ENCODE results near the gene WNK2.

Gene WNK2

DNA sequence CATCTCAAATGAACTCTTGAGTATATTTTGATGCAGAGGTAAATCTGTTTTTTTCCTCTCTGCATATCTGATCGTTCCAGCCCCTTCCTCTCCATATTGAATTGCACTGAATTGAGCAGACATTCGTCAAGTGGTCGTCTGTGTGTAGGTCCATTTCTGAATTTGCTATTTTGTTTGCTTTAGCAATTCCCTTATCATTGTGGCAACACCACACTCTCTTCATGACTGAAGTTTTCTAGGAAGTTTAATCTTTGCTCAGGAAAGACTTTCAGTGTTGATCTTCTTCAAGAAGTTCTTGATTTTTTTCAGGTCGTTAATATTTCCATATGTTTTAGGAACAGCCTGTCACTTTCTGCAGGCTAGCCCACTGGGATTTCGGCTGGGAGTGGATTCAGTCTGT is 132.0 kb downstream of the WNK2 start:
- H3K4me3 ChIP-seq (ENCODE audit: low read length), result no peak overlapping the region
- DNase-seq (ENCODE audit: low read depth), result no peak

DNA sequence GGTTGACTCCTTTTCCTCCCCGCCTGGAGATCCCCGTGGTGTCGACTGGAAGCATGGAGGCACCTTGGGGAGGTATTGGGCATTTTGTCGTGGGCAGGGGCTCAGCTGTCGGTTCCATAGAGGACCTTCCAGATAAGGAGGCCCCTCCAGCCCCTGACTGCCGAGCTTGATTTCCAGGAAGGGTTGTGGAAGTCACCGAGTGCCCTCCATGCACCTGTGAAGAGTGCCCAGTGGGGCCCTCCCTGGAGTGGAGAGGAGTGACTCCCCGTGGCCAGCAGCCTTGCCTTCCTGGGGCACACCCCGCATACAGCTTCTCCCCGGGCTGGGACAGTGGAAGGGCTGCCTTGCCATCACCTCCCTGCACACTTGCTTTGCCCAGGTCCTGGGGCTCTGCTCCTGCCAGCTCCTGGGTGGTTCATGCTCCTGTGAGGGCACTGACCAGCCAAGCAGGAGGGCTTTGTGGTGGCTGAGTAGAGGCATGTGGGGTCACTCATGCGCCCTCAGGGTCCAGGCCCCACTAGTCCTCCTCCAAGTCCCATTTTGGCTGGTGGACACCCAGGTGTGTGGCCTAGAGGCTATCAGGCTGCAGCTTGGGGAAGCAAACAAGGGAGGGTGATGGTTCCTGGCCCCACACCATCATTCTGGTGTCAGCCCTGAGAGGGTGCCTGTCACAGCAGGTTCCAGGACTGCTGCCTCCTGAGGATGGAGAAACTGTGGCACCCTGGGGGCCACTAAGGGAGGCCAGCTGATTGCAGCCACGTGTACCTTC is 133.0 kb downstream of the WNK2 start:
- no peak for DNase-seq (ENCODE audit: low read depth)
- no peak overlapping the region for H3K4me3 ChIP-seq (ENCODE audit: low read length)
- TF ChIP-seq, protein P1, sequence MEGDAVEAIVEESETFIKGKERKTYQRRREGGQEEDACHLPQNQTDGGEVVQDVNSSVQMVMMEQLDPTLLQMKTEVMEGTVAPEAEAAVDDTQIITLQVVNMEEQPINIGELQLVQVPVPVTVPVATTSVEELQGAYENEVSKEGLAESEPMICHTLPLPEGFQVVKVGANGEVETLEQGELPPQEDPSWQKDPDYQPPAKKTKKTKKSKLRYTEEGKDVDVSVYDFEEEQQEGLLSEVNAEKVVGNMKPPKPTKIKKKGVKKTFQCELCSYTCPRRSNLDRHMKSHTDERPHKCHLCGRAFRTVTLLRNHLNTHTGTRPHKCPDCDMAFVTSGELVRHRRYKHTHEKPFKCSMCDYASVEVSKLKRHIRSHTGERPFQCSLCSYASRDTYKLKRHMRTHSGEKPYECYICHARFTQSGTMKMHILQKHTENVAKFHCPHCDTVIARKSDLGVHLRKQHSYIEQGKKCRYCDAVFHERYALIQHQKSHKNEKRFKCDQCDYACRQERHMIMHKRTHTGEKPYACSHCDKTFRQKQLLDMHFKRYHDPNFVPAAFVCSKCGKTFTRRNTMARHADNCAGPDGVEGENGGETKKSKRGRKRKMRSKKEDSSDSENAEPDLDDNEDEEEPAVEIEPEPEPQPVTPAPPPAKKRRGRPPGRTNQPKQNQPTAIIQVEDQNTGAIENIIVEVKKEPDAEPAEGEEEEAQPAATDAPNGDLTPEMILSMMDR (conservative IDR thresholded peaks at IDR 0.05; ENCODE audit: low read depth, low read length), result no peak

More for the DNA sequence above, 132.0 kb downstream of the WNK2 start:
- TF ChIP-seq, protein P1 (conservative IDR thresholded peaks at IDR 0.05; ENCODE audit: low read depth, low read length), result no peak

DNA sequence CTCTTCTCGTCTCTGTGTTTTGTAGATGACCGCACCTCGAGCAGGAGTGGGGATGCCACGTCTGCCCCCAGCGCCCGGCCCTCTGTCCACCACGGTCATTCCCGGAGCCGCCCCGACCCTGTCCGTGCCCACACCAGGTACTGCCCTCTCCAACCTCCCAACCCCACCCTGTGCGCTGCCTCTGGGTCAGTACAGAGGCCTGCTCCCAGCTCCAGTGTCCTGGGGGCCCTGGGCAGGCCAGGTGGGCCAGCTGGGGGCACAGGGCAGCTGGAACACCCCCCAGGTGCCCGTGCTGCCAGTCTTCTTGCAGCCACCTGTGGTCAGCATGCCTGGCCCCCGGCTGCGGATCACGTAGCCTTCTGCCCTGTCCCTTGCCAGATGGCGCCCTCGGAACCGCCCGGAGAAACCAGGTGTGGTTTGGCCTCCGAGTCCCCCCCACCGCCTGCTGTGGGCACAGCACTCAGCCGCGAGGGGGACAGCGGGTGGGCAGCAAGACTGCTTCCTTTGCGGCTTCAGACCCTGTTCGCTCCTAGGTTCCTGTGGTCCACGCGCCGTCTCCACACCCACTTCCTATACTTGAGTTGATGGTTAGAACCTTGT is 133.7 kb downstream of the WNK2 start:
- H3K4me3 ChIP-seq (ENCODE audit: low read length), result no peak overlapping the region
- TF ChIP-seq, protein P1 (conservative IDR thresholded peaks at IDR 0.05; ENCODE audit: low read depth, low read length), result no peak
- no peak for DNase-seq (ENCODE audit: low read depth)

DNA sequence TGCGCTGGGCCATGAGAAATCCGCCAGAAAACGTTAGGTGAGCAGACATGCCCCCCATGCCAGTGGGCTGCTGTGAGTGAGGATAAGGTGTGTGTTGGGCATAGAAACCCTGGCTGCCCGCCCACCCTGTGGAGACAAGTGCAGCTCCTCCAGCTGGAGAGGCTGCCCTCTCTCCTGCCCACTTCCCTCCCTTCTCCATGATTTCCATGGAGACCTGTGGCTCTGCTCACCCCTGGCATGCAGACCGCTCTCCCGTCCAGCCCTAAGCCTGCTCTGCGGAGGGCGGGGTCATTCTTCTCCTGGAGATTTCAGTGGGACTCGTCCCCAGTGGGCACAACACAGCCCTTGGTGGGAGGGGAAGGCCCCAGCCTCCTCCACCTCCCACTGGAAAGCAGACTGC is 134.5 kb downstream of the WNK2 start:
- no peak for DNase-seq (ENCODE audit: low read depth)
- no peak overlapping the region for H3K4me3 ChIP-seq (ENCODE audit: low read length)
- TF ChIP-seq, protein P1 (conservative IDR thresholded peaks at IDR 0.05; ENCODE audit: low read depth, low read length), result no peak

DNA sequence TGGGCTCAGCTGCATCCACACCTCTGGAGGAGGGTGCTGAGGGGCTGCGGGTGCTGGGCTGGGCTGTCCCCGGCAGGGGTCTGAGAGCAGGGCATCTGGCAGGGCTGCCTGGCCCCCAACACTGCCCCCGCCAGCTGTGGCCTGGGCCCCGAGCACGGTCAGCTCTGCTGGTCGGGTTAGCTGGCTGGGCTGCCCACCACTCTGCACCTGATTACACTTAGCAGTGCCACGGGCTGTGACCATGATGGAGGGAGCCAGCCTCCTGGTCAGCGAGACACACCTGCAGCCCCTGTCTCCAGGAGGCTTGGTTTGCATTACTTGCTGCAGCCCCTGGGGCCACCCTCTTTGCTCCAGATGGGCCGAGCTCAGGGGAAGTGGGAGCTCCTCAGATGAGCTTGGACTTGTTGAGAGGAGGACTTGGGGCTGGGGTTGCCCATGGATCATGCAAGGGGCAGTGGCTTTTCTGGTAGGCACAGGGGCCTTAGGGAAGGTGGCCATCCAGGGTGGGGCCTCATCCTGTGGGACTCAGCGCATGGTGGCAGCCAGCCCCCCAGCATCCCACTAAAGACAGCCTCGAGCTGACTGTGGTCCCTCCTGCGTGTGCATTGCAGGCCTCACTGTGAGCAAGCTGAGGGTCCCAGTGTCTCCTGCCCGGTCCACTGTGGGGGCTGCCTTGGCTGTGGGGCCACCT is 135.5 kb downstream of the WNK2 start:
- TF ChIP-seq, protein P1 (conservative IDR thresholded peaks at IDR 0.05; ENCODE audit: low read depth, low read length), result no peak
- no peak overlapping the region for H3K4me3 ChIP-seq (ENCODE audit: low read length)
- DNase-seq (ENCODE audit: low read depth), result no peak

DNA sequence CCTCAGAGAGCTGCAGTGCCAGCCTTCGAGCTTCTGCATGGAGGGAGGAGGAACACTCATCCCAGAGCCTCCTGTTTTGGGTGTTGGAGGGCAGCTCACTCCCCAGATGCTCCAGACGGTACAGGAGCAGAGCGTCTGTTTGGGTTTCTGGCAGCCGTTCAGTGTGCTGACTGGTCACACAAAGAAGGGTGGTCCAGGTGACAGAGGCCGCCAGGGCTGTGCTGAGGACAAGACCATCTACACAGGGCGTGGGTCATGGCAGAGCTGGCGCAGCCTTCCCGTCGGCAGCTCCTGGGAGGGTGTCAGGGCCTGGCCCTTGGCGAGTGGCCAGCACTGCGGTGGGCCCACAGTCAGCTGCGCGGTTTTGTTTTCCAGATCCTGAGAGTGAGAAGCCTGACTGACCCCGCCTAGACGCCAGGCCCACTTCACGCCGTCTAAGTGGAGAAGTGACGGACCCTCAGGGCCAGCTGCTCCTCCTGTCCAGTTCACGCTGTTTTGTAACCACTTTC is 136.1 kb downstream of the WNK2 start:
- no peak for DNase-seq (ENCODE audit: low read depth)
- TF ChIP-seq, protein P1 (conservative IDR thresholded peaks at IDR 0.05; ENCODE audit: low read depth, low read length), result no peak
- no peak overlapping the region for H3K4me3 ChIP-seq (ENCODE audit: low read length)

Measured in retinal pigment epithelial cell (primary cell).